DMS 273 (cell line): ENCODE results near the gene TBC1D17.

ENCODE experiments used
- DNase-seq: peaks from one replicate; lab custom pipeline; 2025; ENCODE audit not compliant: unreplicated experiment; lab: John Stamatoyannopoulos, UW

The TBC1D17 gene

DNA sequence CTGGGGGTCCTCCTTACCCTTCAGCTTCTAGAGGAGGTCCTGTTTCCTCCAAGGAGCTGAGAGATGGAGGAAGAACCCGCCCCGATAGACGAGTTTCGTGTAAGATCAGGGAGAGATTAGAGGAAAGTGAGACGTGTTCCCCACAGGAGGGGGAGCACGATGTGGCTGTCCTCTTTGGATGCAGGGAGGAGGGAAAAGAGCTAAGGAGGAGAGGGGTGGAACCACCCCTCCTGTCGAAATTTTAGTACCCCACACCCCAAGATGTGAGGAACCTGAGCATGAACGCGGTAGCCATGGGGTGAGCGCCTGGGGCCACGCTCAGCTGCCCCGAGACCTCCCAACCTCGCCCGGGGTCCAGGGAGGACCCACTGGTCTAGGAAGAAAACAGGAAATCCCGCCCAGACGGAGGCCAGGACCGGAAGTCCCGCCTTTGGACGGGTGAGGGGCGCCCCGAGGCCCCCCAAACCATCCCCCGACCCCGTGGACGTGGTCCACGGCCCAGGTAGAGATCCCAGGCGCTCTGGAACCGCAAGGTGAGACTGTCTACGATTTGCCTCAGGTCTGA, 1.6 kb upstream of the TBC1D17 start:
- peak; percentile 81 for DNase-seq

DNA sequence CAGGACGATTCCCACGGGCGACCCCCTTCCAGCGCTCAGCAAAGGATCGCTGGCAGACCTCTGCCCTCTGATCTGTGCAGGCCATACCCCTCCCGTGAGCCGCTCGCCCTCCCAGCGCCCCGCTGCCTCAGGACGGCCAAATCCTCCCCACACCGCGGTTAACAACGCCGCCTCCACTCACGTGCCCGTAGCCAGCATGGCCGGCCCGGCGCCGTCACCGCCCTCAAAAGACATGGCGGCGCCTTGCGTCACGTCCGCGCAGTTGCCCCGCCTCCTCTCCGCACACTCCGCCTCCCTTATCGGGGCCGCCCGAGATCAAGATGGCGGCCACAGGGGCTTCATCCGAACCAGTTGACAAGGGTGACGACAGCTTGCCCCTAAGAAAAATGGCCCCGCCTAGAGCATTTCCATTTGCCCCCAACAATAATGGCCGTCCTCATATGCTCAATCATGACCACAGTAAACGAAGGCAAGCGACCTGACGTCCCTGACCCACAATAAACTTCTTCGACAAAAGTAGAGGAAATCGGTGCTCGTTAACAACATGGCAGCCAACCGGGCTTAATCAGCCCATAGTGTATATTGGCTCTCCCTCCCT, 981 bp upstream of the TBC1D17 start:
- peak; percentile 99 for DNase-seq

DNA sequence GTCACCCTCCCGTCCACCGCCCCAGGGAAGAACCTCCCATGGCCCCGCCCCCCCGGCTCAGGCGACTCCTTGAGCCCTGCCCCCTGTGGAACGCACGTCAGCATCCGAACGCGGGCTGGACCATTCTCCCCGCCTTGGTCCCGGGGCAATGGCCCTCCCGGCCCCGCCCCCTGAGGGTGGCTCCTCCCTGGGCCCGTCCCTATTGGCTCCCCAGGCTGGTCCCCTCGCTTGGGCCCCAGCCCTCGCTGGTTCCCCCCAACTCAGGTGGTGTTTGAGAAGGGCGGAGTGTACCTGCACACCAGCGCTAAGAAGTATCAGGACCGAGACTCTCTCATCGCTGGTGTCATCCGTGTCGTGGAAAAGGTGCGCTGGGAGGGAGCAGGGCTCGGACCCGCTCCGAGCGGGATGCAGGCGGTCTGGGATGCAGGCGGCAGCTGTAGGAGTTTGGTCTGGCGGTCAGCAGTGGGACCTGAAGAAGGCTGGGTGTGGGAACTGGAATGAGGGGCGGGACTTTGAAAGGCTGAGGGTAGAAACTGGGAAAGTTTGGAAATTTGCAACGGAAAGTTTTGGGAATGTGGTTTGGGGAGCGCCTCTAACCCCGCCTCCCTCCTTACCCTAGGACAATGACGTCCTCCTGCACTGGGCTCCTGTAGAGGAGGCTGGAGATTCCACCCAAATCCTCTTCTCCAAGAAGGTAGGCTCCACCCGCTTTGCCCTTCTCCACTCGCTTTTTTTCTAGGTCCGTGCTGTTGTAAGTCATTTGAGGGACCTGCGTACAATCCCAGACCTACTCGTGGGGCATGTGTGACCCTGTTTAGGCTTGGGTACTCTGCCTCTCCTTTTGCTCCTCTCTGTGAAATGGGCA, 609 bp downstream of the TBC1D17 start:
- DNase-seq: peak; percentile 99

DNA sequence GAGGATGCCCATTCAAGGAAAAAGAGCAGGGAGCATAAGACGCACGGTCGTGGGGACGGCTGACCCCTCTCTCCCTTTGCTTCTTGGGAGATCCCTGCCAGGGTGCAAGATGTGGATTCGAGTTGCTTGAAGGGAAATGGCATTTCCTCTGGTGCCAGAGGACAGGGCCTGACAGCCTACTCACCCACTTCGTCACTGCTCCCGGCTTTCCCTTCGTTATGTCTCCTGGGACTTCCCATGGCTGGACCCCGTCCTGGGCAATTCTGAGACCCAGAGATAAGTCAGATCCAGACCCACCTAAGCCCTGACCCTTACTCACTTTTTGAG, 1.2 kb downstream of the TBC1D17 start:
- DNase-seq: no peak

DNA sequence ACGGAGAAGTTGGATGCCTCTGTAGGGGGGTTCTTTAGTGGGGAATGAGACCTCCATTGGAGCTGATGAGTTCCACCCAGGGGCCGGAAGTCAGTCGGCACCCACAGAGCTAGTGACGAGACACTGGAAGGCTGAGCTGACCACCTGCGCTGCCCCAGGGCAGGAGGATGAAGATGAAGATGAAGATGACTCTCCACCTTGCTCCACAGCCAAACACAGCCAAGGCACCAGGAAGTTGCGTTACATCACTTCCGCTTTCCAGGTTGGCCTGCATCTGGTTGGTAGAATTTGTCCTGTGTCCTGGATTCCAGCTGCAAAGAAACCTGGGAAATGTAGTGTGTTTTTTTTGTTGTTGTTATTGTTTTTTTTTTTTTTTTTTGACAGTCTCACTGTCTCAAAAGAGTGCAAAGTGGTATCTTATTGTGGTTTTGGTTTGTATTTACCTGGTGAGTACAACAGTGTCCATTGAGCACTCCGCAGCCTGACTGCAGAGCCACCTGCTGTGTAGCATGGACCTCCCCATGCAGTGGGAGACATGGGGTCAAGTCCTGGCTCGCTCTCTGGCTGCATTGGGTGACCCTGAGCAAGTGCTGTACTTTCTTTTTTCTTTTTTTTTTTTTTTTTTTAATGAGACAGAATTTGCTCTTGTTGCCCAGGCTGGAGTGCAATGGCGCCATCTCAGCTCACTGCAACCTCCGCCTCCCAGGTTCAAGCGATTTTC, 1.9 kb downstream of the TBC1D17 start:
- DNase-seq: peak; percentile 32

DNA sequence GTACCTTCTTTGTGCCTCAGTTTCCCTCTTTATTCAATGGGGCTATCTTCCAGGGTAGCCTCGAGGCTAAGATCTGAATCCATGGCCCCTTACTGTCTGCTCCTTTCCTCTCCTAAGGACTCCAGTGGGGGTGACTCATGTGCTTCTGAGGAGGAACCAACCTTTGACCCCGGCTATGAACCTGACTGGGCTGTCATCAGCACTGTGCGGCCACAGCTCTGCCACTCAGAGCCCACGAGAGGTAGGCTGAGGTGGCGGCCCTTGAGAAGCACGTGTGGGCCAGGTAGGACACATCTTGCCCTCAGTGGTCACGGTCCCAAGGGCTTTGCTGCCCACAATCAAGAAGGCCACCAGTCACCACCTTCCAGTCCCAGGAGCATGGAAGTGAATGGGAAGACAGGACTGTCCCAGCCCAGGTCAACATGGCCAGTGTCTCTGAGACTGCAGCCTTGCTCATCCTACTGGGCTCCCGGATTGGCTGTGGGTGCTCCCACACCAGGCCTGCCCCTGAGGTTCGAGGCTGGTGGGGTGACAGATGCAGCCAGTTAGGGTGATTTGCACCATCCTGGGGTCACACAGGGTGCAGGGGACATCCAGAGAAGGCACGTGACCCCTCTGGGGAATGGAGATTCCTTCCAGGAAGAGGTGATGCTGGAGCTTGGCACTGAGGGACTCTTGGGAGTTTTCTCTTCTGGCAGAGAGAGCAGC, 2.8 kb downstream of the TBC1D17 start:
- no peak for DNase-seq

DNA sequence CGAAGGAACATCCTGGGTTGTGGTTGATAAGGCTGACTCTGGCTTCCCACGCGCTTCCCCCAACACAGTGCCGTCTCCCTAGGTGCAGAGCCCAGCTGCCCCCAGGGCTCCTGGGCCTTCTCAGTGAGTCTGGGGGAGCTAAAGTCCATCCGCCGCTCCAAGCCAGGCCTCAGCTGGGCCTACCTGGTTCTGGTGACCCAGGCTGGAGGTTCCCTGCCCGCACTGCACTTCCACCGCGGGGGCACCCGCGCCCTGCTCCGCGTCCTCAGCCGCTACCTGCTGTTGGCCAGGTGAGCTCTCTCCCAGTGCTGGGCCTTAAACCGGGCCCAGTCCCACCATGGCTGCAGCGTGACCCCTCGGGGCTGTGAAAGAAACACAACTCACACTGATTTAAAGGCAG, 3.7 kb downstream of the TBC1D17 start:
- DNase-seq: no peak

DNA sequence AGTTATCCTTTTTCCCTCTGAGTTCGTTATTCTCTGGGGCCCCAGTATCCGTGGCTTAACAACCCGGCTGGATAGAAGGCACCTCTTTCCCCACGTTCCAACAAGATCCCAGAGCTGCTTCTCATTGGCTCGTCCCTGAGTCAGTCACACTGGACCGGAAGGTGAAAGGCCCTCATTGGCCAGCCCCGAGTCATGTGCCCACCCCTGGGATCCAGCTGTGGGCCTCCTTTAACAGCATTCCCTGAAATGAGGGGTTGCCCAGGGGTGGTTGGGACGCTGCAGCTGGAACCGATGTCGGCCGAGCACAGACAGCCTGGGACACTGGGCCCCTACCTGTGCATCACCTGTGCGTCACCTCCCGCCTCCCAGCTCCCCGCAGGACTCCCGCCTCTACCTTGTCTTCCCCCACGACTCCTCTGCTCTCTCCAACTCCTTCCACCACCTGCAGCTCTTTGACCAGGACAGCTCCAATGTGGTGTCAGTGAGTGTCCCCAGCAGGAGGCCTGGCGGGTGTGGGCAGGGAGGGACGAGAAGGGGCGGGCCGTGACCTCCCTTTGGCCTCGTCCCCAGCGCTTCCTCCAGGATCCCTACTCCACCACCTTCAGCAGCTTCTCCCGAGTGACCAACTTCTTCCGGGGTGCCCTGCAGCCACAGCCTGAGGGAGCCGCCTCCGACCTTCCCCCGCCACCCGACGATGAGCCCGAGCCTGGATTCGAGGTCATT, 4.3 kb downstream of the TBC1D17 start:
- DNase-seq: peak; percentile 51

DNA sequence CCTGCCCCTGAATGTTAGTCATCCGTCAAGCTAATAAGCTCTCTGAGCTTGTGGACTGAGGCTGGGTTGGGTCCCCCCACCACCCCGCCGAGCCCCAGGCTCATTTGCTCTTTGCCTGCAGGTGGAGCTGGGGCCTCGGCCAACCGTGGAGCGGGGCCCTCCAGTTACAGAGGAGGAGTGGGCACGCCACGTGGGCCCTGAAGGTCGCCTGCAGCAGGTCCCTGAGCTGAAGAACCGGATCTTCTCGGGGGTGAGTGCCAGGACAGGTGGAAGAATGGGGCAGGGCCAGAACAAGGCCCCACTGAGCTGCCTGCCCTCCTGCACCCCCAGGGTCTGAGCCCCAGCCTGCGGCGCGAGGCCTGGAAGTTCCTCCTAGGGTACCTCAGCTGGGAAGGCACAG, 5.1 kb downstream of the TBC1D17 start:
- DNase-seq: no peak

DNA sequence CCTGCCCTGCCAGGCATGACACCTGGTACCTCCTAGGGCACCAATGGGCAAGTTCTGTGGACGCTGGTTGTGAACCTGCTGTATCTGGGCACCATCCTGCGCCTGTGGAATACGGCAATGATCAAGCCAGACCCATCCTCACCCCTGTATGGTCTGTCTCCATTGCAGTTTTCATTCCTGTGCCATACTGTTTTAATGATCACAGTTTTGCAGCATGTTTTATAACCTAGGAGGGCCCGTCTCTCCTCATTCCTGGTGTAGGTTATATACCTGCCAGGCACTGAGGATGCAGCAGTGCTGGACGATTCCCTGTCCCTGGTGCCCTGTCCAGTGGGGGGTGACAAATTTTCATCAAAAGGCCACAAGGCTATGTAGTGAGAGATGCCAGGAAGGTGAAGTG, 5.6 kb downstream of the TBC1D17 start:
- no peak for DNase-seq

DNA sequence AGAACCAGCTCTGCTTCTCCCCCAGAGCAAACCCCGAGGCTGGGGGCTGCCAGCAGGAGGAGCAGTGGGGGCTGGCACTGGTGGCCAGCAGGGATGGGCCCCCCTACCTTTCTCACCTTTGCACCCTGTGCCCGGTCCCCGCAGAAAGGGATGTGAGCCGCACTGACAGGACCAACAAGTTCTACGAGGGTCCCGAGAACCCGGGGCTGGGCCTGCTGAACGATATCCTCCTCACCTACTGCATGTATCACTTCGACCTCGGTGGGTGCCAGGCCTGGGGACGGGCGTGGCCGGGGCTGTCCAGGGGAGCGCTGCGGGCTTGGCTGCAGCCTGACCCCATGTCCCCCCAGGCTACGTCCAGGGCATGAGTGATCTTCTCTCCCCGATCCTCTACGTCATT, 6.6 kb downstream of the TBC1D17 start:
- DNase-seq: no peak

DNA sequence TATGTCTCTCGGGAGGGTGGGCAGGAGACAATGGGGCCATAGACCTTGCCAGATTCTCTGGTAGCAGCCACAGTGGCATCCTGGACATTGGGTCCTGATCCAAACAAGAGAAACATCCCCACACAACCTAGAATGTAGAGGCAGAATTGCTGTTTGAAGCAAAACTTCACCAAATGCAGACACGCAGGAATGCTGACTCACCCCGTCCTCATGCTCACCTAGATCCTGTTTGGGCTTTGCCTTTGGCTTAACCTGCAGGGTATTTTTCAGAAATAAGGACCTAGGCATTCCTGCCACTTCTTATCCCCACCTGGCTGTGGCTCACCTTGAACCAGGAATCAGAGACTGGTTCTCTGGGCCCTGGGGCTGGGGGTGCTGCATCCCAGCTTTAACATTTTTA, 7.3 kb downstream of the TBC1D17 start:
- DNase-seq: no peak

DNA sequence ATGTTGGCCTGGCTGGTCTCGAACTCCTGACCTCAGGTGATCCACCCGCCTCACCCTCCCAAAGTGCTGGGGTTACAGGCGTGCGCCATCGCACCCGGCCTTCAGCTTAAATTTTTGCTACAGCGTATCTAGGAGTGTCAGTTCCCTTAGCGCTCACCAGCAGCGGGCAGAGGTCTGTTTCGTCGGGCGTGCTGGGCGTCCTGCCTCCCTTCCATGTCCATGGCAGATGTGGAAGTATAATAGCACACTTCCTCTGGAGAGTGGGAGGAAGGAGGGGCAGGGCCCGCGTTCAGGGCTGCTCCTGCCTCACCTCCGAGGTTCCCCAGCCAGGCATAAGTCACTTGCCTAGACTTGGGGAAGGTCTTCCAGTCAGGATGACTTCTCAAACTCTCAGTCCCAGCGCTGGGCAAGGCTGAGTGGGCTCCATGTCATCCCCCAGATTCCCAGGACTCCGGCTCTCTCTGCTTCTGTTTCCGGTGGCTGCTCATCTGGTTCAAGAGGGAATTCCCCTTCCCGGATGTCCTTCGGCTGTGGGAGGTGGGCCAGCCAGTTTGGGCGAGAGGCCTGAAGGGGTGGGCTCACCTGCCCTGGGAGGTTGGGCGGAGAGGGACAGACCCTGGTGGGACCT, 9.6 kb downstream of the TBC1D17 start:
- DNase-seq: peak; percentile 31

DNA sequence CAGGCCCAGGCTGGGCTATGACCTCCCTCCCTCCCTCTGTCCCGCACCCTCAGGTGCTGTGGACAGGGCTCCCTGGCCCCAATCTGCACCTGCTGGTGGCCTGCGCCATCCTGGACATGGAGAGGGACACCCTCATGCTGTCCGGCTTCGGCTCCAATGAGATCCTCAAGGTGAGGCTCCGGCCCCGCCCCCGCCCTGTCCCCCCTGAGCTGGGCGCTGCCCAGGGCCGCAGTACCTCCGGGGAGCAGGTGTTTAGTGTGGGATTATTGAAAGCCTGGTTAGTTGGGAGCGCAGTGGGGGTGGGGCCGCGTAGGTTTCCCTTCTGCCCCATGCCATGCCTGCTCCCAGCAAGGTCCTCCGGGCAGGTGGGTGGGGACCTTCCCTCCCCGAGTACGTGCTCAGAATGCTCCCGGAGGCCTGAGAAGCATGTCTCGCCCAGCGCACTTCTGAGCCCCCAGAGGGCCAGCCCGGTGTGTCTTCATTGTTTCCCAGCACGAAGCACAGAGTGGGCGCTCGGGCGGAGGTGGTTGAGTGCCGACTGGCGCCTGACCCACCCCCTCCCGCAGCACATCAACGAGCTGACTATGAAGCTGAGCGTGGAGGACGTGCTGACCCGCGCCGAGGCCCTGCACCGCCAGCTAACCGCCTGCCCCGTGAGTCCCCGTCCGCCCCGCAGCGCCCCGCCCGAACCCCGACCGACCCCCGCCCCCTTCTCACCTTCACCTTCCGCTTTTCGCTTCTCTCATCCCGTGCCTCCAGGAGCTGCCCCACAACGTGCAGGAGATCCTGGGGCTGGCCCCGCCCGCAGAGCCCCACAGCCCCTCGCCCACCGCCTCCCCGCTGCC, 10.4 kb downstream of the TBC1D17 start:
- DNase-seq: no peak

DNA sequence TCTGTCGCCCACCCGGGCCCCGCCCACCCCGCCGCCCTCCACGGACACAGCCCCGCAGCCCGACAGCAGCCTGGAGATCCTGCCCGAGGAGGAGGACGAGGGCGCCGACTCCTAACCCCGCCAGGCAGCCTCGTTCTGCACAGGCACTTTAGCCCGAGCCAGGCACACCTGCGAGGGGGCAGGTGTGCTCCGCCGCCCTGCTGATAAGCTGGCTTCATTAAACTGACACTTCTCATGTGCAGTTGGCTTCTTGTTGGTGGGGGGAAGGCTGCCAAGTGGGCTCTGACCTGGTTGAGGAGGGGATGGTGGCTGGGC, 11.0 kb downstream of the TBC1D17 start:
- DNase-seq: no peak

DNA sequence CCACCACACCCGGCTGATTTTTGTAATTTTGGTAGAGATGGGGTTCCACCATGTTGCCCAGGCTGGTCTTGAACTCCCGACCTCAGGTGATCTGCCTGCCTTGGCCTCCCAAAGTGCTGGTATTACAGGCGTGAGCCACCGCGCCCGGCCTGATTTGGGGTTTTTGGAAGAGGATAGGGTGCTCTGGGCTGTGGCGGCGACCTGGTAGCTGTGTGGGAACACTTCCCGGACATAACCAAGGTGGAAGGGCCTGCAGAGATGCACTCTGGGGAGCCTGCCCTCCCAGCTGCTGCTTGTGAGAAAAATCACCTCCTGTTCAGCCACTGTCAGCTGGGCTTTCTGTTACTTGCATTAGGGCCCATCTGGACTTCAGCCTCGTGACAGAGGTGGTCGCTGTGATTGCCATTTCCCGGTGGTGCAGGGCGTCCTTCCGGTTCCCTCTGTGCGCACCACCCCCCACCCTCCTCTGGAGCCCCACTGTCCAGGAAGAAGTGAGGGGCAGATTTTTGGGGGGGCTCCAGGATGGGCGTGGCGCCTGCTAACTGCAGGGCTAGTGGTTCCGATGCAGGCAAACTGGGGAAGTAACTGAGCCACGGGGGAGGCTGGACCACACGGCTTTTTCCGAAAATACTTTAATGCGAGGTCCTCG, 11.7 kb downstream of the TBC1D17 start:
- DNase-seq: peak; percentile 83

DNA sequence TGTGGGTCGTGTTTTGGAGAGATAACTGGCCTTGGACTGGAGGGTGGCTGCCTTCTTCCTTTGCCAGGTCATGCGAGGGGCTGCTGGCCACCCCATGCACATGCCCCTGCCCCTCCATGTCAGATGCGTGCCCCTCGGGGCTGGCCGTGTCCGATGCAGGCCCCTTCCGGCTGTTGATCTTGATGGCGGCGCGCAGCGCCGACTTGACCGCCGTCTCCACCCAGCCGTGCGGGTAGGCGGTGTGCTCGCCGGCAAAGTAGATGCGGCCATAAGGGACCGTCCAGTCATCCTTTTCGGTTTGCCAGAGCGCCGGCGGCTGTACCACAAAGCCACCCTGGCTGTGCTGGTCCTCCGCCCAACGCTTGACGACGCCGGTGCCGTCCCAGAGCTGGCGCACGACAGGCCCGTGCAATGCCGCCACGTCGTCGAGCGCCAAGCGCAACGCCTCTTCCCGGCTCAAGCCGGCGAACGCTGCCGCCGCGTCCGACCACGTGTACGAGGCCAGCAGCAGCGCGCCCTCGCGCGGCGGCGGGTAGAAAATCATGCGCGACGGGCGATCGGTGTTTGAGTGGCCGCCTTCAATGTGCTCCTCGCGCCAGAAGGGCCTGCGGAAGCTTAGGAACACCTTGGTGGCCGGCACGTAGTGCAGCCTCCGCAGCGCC, 12.3 kb downstream of the TBC1D17 start:
- DNase-seq: peak; percentile 84
